T-cell (primary cell): ENCODE results near the gene AGO1. TPM values are rescaled to one million over a fixed set of nuclear protein-coding genes. Genes with fewer than 3 reads are reported as not detected.

Experiments
- ATAC-seq, 4 experiments: fragments of 200-7000 bp in 3 of 4; fragments of 150-1000 bp in 1 of 4; cut with Tn5 transposase; replicated peaks in 1 of 4; 1 replicate in 3 of 4; 2 replicates in 1 of 4; pipeline ENCODE4 v1.10.0; 2021; ENCODE audit warnings: moderate library complexity in 3 of 4, mild to moderate bottlenecking in 2 of 4, moderate number of reproducible peaks in 1 of 4
- CTCF ChIA-PET, 2 donors: fragments of 300-600 bp; sonication (Branson Sonifier 250); formaldehyde crosslinking; loops; one replicate each; lab custom pipeline; 2022; ENCODE audit warnings: antibody characterized with exemption in 2 of 2; lab: Charles Lee
- POLR2A ChIA-PET, 2 donors: fragments of 300-600 bp; sonication (Branson Sonifier 250); formaldehyde crosslinking; loops; one replicate each; lab custom pipeline; 2022; ENCODE audit warnings: antibody characterized with exemption in 2 of 2; lab: Charles Lee
- DNase-seq, 35 experiments: peaks; one replicate each; pipeline versions ENCODE4 v3.0.0 to v3.0.0-alpha.2; 2013 to 2023
- H3K27ac ChIP-seq: one replicate; pipeline ENCODE4 v1.5.1; 2013; ENCODE audit warnings: low read length
- H3K27me3 ChIP-seq, 2 experiments: replicated peaks in 1 of 2; 1 replicate in 1 of 2; 2 replicates in 1 of 2; pipeline versions ENCODE4 v1.6.1 to v1.7.0; 2013; ENCODE audit warnings: low read length in 1 of 2, mixed read lengths in 1 of 2; ENCODE audit not compliant: control insufficient read depth in 2 of 2, insufficient read depth in 2 of 2; ENCODE audit errors: extremely low read depth in 1 of 2
- H3K36me3 ChIP-seq, 2 donors: 1 replicate in 1 of 2; 2 replicates in 1 of 2; pipeline versions ENCODE4 v1.6.1 to v1.7.0; 2013; ENCODE audit warnings: low read length in 1 of 2; ENCODE audit not compliant: control insufficient read depth in 2 of 2, insufficient read depth in 1 of 2; ENCODE audit errors: extremely low read depth in 1 of 2
- H3K4me1 ChIP-seq, 2 experiments: 1 replicate in 1 of 2; 2 replicates in 1 of 2; pipeline versions ENCODE4 v1.6.1 to v1.7.0; 2013; ENCODE audit warnings: low read length in 2 of 2, mixed read lengths in 1 of 2; ENCODE audit not compliant: insufficient read depth in 2 of 2, control insufficient read depth in 1 of 2; ENCODE audit errors: extremely low read depth in 1 of 2
- H3K4me3 ChIP-seq, 2 donors: 1 replicate in 1 of 2; 2 replicates in 1 of 2; pipeline versions ENCODE4 v1.5.1 to v1.7.0; 2013; ENCODE audit warnings: mild to moderate bottlenecking in 2 of 2, low read length in 1 of 2, moderate library complexity in 1 of 2; ENCODE audit not compliant: control insufficient read depth in 1 of 2; ENCODE audit errors: extremely low read depth in 1 of 2
- H3K9me3 ChIP-seq: 2 replicates; pipeline ENCODE4 v1.7.0; 2013
- H3K27ac Mint-ChIP-seq, 2 donors: one replicate each; pipeline ENCODE4 v1.8.0; 2020 to 2021; ENCODE audit warnings: mild to moderate bottlenecking in 2 of 2, mixed read lengths in 2 of 2
- H3K27me3 Mint-ChIP-seq, 2 donors: one replicate each; pipeline ENCODE4 v1.8.0; 2021 to 2022; ENCODE audit warnings: mixed read lengths in 2 of 2
- H3K36me3 Mint-ChIP-seq: one replicate; pipeline ENCODE4 v1.8.0; 2021; ENCODE audit warnings: mixed read lengths
- H3K4me1 Mint-ChIP-seq, 3 donors: one replicate each; pipeline ENCODE4 v1.8.0; 2020 to 2022; ENCODE audit warnings: mixed read lengths in 3 of 3, mild to moderate bottlenecking in 1 of 3
- H3K4me3 Mint-ChIP-seq, 3 donors: one replicate each; pipeline ENCODE4 v1.8.0; 2020 to 2022; ENCODE audit warnings: mild to moderate bottlenecking in 3 of 3, mixed read lengths in 3 of 3, moderate library complexity in 3 of 3
- H3K9me3 Mint-ChIP-seq, 3 donors: one replicate each; pipeline ENCODE4 v1.8.0; 2020 to 2022; ENCODE audit warnings: mixed read lengths in 3 of 3
- WGBS: methylation state at CpG from one replicate; pipeline ENCODE4 v1.1.5; 2013; ENCODE audit warnings: missing lambda C conversion rate; ENCODE audit not compliant: insufficient coverage; 5-methylcytosine and 5-hydroxymethylcytosine counted together
- total RNA-seq, 35 experiments: library from RNA in 6 of 35; stranded (reverse) in 6 of 35; fragments of 120-200 nt in 1 of 35; gene quantifications; one replicate each; pipeline versions ENCODE4 v1.2.1 to v1.2.4 and lab custom pipeline; 2013 to 2026

Gene AGO1
- total RNA-seq, 5 donors from 2014 or later (not counting 1 experiment from before 2014, with no cell fraction given): 21.8 to 28.7 (median 26.0) TPM

- Histone ChIP-seq H3K36me3 (peaks cover 4 to 44% of the 10 kb centered on the region in 2 donors), H3K4me3 (no peak overlapping the region), H3K27ac (no peak overlapping the region), H3K4me1 (no peaks in the 10 kb centered on the region), H3K9me3 (no peaks in the 10 kb centered on the region), H3K27me3 (no peaks in the 10 kb centered on the region)
- no peak overlapping the region for H3K27ac Mint-ChIP-seq
- DNase-seq (no peak), ATAC-seq (no peak)
- H3K4me1 Mint-ChIP-seq: no peaks in the 10 kb centered on the region
- ChIA-PET CTCF (interaction anchor here in 1 of 2 donors (0.7 kb wide), 1 partner anchor 66 kb away, joined by 5 read pairs; no protein-coding TSS in a partner anchor), POLR2A (no interaction called here)
- H3K9me3 Mint-ChIP-seq: no peaks in the 10 kb centered on the region
- peaks cover 41% of the 10 kb centered on the region for H3K36me3 Mint-ChIP-seq
- 81% methylated on average over 1 of the region's 1 CpG for WGBS
- H3K27me3 Mint-ChIP-seq: no peaks in the 10 kb centered on the region
- no peak overlapping the region for H3K4me3 Mint-ChIP-seq
Measured at GRCh38 chr1:35844826-35845225, 38.2 kb upstream of the AGO1 start.

DNA sequence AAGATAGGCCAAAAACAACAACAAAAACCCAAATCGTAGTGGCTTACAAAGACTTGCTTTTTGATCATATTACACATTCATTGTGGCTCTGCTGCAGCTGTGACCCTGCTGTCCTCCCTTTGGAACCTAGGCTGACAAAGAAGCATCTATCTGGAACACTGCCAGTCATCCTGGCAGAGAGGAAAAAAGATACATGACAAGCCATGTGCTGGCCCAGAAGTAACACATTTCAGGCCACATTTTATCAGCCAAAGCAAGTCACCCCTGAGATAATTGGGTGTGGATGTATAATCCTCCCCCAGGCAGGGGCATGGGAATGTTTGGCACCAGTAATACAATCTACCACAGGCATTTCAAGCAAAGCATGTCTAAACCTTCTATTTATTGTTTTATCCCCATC, 37.2 kb upstream of the AGO1 start:
- Histone ChIP-seq H3K4me3 (no peak overlapping the region), H3K36me3 (peaks cover 4 to 46% of the 10 kb centered on the region in 2 donors), H3K27ac (no peak overlapping the region), H3K4me1 (no peaks in the 10 kb centered on the region), H3K27me3 (no peaks in the 10 kb centered on the region), H3K9me3 (no peaks in the 10 kb centered on the region)
- Mint-ChIP-seq H3K9me3 (no peaks in the 10 kb centered on the region), H3K27me3 (no peaks in the 10 kb centered on the region), H3K4me3 (no peak overlapping the region), H3K36me3 (peaks cover 47% of the 10 kb centered on the region), H3K27ac (no peak overlapping the region), H3K4me1 (no peaks in the 10 kb centered on the region)
- ChIA-PET CTCF (no interaction called here), POLR2A (no interaction called here)
- no peak for DNase-seq
- ATAC-seq: no peak
- 83% methylated on average over 1 of the region's 1 CpG for WGBS

- Mint-ChIP-seq H3K27ac (no peak overlapping the region), H3K36me3 (peaks cover 38% of the 10 kb centered on the region), H3K27me3 (no peaks in the 10 kb centered on the region), H3K4me1 (no peaks in the 10 kb centered on the region), H3K9me3 (no peaks in the 10 kb centered on the region), H3K4me3 (no peak overlapping the region)
- ChIA-PET CTCF (interaction anchor here in 1 of 2 donors (0.7 kb wide), 1 partner anchor 25 kb away, joined by 3 read pairs; no protein-coding TSS in a partner anchor), POLR2A (no interaction called here)
- H3K9me3 ChIP-seq: no peaks in the 10 kb centered on the region
- no peak for DNase-seq
- no peaks in the 10 kb centered on the region for H3K4me1 ChIP-seq
- H3K4me3 ChIP-seq: no peak overlapping the region
- no peaks in the 10 kb centered on the region for H3K27me3 ChIP-seq
- peaks cover 0 to 43% of the 10 kb centered on the region in 2 donors for H3K36me3 ChIP-seq
- no CpG with 5 or more reads among the region's 1 CpG for WGBS
- H3K27ac ChIP-seq: no peak overlapping the region
- no peak for ATAC-seq
Measured at GRCh38 chr1:35847935-35848565, 35.0 kb upstream of the AGO1 start.

- Histone ChIP-seq H3K27me3 (no peaks in the 10 kb centered on the region), H3K9me3 (no peaks in the 10 kb centered on the region), H3K36me3 (peaks cover 3 to 45% of the 10 kb centered on the region in 2 donors), H3K27ac (no peak overlapping the region), H3K4me3 (no peak overlapping the region), H3K4me1 (no peaks in the 10 kb centered on the region)
- Mint-ChIP-seq H3K27me3 (no peaks in the 10 kb centered on the region), H3K4me1 (no peaks in the 10 kb centered on the region), H3K9me3 (no peaks in the 10 kb centered on the region), H3K4me3 (no peak overlapping the region), H3K36me3 (peaks cover 47% of the 10 kb centered on the region), H3K27ac (no peak overlapping the region)
- DNase-seq: no peak
- CTCF ChIA-PET: no interaction called here
- POLR2A ChIA-PET: interaction anchor here in 1 of 2 donors (0.7 kb wide), 1 partner anchor 480 kb away, joined by 12 read pairs; no protein-coding TSS in a partner anchor
- ATAC-seq: no peak
- WGBS: 86% methylated on average over 2 of the region's 2 CpGs
Measured at GRCh38 chr1:35850051-35850450, 33.0 kb upstream of the AGO1 start.

- CTCF ChIA-PET: no interaction called here
- peaks cover 50% of the 10 kb centered on the region for H3K36me3 Mint-ChIP-seq
- Histone ChIP-seq H3K27me3 (no peaks in the 10 kb centered on the region), H3K36me3 (peaks cover 3 to 47% of the 10 kb centered on the region in 2 donors), H3K9me3 (no peaks in the 10 kb centered on the region), H3K4me1 (no peaks in the 10 kb centered on the region), H3K27ac (no peak overlapping the region), H3K4me3 (no peak overlapping the region)
- no peak overlapping the region for H3K4me3 Mint-ChIP-seq
- no CpG with 5 or more reads among the region's 5 CpGs for WGBS
- POLR2A ChIA-PET: interaction anchor here in 1 of 2 donors (0.6 to 0.7 kb wide), 2 partner anchors 306 to 480 kb away, joined by 3 to 12 read pairs; no protein-coding TSS in a partner anchor
- H3K27ac Mint-ChIP-seq: no peak overlapping the region
- DNase-seq (no peak), ATAC-seq (no peak)
- no peaks in the 10 kb centered on the region for H3K9me3 Mint-ChIP-seq
- no peaks in the 10 kb centered on the region for H3K4me1 Mint-ChIP-seq
- H3K27me3 Mint-ChIP-seq: no peaks in the 10 kb centered on the region
Measured at GRCh38 chr1:35850716-35851115, 32.3 kb upstream of the AGO1 start.

- Histone ChIP-seq H3K4me3 (no peak overlapping the region), H3K27ac (no peak overlapping the region), H3K4me1 (no peaks in the 10 kb centered on the region), H3K27me3 (no peaks in the 10 kb centered on the region), H3K9me3 (no peaks in the 10 kb centered on the region), H3K36me3 (peaks cover 3 to 50% of the 10 kb centered on the region in 2 donors)
- POLR2A ChIA-PET: interaction anchor here (0.6 to 1.0 kb wide), 2 partner anchors 126 to 306 kb away, joined by 3 read pairs; no protein-coding TSS in a partner anchor
- ATAC-seq: no peak
- H3K27ac Mint-ChIP-seq: no peak overlapping the region
- 100% methylated on average over 3 of the region's 3 CpGs for WGBS
- peaks cover 45% of the 10 kb centered on the region for H3K36me3 Mint-ChIP-seq
- H3K4me1 Mint-ChIP-seq: no peaks in the 10 kb centered on the region
- H3K4me3 Mint-ChIP-seq: no peak overlapping the region
- DNase-seq: no peak
- CTCF ChIA-PET: no interaction called here
- H3K9me3 Mint-ChIP-seq: no peaks in the 10 kb centered on the region
- no peaks in the 10 kb centered on the region for H3K27me3 Mint-ChIP-seq
Measured at GRCh38 chr1:35851132-35851869, 31.7 kb upstream of the AGO1 start.
